Endothelial cell of umbilical vein (primary cell): Measurements from ENCODE around the gene GNB1. TPM values are rescaled to one million over a fixed set of nuclear protein-coding genes. Genes with fewer than 3 reads are reported as not detected.

Experiments used
- BruUV-seq: library from RNA; stranded (reverse); fragments of 400-500 nt; replicated peaks from 2 replicates; lab custom pipeline; 2021; lab: Mats Ljungman, UMichigan
- CTCF ChIA-PET: fragments of 300-600, 350-600 bp; sonication (Branson Sonifier 250); formaldehyde crosslinking; loops from one replicate; lab custom pipeline; 2021; ENCODE audit warnings: antibody characterized with exemption, inconsistent platforms; lab: Charles Lee
- POLR2A ChIA-PET: fragments of 300-600, 350-600 bp; sonication (Branson Sonifier 250); formaldehyde crosslinking; loops from one replicate; lab custom pipeline; 2021; ENCODE audit warnings: antibody characterized with exemption, inconsistent platforms; lab: Charles Lee
- DNase-seq: peaks from one replicate; pipeline ENCODE4 v3.0.0-alpha.2; 2011; ENCODE audit warnings: low read depth, low spot score
- FAIRE-seq: peaks from 2 replicates; lab custom pipeline; 2011; peaks lifted over from hg19 to GRCh38; lab: Jason Lieb, UNC
- H2AFZ ChIP-seq: 2 replicates; pipeline ENCODE4 v1.6.0; 2012; ENCODE audit warnings: low read depth, low read length, control low read depth, inconsistent platforms
- H3K27ac ChIP-seq: 2 replicates; pipeline ENCODE4 v1.5.1; 2011; ENCODE audit warnings: low read depth, mild to moderate bottlenecking, control low read depth, low read length, moderate library complexity; ENCODE audit not compliant: insufficient read depth
- H3K27me3 ChIP-seq, 2 experiments: 2 replicates each; pipeline versions ENCODE4 v1.6.0 to v1.6.1; 2011; ENCODE audit warnings: low read length in 2 of 2, mixed read lengths in 1 of 2; ENCODE audit not compliant: control insufficient read depth in 2 of 2, insufficient read depth in 2 of 2
- H3K36me3 ChIP-seq, 2 experiments: 2 replicates in 1 of 2; 3 replicates in 1 of 2; pipeline ENCODE4 v1.5.1; 2011; ENCODE audit warnings: low read length in 2 of 2, mild to moderate bottlenecking in 1 of 2, moderate library complexity in 1 of 2; ENCODE audit not compliant: control insufficient read depth in 2 of 2, insufficient read depth in 2 of 2; ENCODE audit errors: extremely low read depth in 1 of 2
- H3K4me1 ChIP-seq: 3 replicates; pipeline ENCODE4 v1.5.1; 2011; ENCODE audit warnings: mild to moderate bottlenecking, low read length; ENCODE audit not compliant: control insufficient read depth, insufficient read depth; ENCODE audit errors: extremely low read depth
- H3K4me2 ChIP-seq: 2 replicates; pipeline ENCODE4 v1.6.1; 2011; ENCODE audit warnings: low read length, control low read depth, mixed read lengths; ENCODE audit not compliant: insufficient read depth
- H3K4me3 ChIP-seq, 3 experiments: fragments of 200-600 bp in 1 of 3; sonication (generic), shearing (Covaris generic) in 1 of 3; replicated peaks in 1 of 3; 2 replicates each; pipeline ENCODE4 v1.5.1; 2011 to 2016; ENCODE audit warnings: control low read depth in 3 of 3, low read length in 3 of 3, mild to moderate bottlenecking in 2 of 3, inconsistent platforms in 1 of 3, low read depth in 1 of 3, moderate library complexity in 1 of 3; ENCODE audit not compliant: insufficient read depth in 1 of 3
- H3K79me2 ChIP-seq: 2 replicates; pipeline ENCODE4 v1.6.0; 2012; ENCODE audit warnings: low read length, inconsistent platforms; ENCODE audit not compliant: control insufficient read depth, insufficient read depth
- H3K9ac ChIP-seq: replicated peaks from 2 replicates; pipeline ENCODE3; 2011; ENCODE audit warnings: low read length, control low read depth; ENCODE audit not compliant: insufficient read depth; ENCODE audit errors: extremely low read depth
- H3K9me1 ChIP-seq: replicated peaks from 3 replicates; pipeline ENCODE4 v1.6.0; 2011; ENCODE audit warnings: mild to moderate bottlenecking, low read length; ENCODE audit not compliant: control insufficient read depth, insufficient read depth; ENCODE audit errors: extremely low read depth
- H3K9me3 ChIP-seq: replicated peaks from 2 replicates; pipeline ENCODE4 v1.5.1; 2012; ENCODE audit warnings: low read length, inconsistent platforms; ENCODE audit not compliant: control insufficient read depth, insufficient read depth
- H4K20me1 ChIP-seq: replicated peaks from 2 replicates; pipeline ENCODE3; 2011; ENCODE audit warnings: mild to moderate bottlenecking, low read length; ENCODE audit not compliant: control insufficient read depth, insufficient read depth; ENCODE audit errors: extremely low read depth
- EZH2 ChIP-seq: IDR thresholded peaks from 2 replicates; pipeline ENCODE4 v1.6.1; 2012; ENCODE audit warnings: borderline replicate concordance, low read depth, mild to moderate bottlenecking, moderate library complexity, low read length, inconsistent platforms; ENCODE audit not compliant: severe bottlenecking
- FOS ChIP-seq: IDR thresholded peaks from 2 replicates; pipeline ENCODE4 v1.6.1; 2011; ENCODE audit warnings: mild to moderate bottlenecking, low read length, moderate library complexity, borderline replicate concordance; ENCODE audit not compliant: insufficient read depth
- GATA2 ChIP-seq: IDR thresholded peaks from 2 replicates; pipeline ENCODE4 v1.7.0; 2011; ENCODE audit warnings: low read depth, mild to moderate bottlenecking, moderate library complexity, mixed read lengths, low read length; ENCODE audit not compliant: insufficient read length, insufficient read depth
- JUN ChIP-seq: IDR thresholded peaks from 2 replicates; pipeline ENCODE4 v1.6.1; 2011; ENCODE audit warnings: borderline replicate concordance, low read depth; ENCODE audit not compliant: insufficient read length, insufficient read depth
- MYC ChIP-seq: IDR thresholded peaks from one replicate; pipeline ENCODE4 v1.6.1; 2011; ENCODE audit warnings: mild to moderate bottlenecking, low read depth, low read length
- POLR2A ChIP-seq: IDR thresholded peaks from 2 replicates; pipeline ENCODE4 v1.6.1; 2012; ENCODE audit warnings: low read depth, mild to moderate bottlenecking, control low read depth, low read length
- POLR2AphosphoS5 ChIP-seq: IDR thresholded peaks from 2 replicates; pipeline ENCODE4 v1.6.1; 2012; ENCODE audit warnings: low read depth, mild to moderate bottlenecking, control low read depth, low read length, moderate library complexity; ENCODE audit not compliant: insufficient read depth
- dilution Hi-C: fragments of 300-500 bp; cut with MboI; formaldehyde crosslinking; loops from one replicate; pipeline ENCODE4 v1.15.0; 2019; ENCODE audit warnings: low sequenced_read_pairs; ENCODE audit not compliant: extremely low pct_ligation_motif_present
- intact Hi-C: fragments of 100-400 bp; cut with micrococcal nuclease; formaldehyde crosslinking; loops from one replicate; pipeline ENCODE4 v1.10.0; 2022
- polyA plus RNA-seq, 4 experiments: library from polyadenylated mRNA; depleted of rRNA in 3 of 4; stranded (reverse) in 3 of 4; unstranded in 1 of 4; fragments of >200 nt; gene quantifications; 2 replicates each; pipeline versions ENCODE4 v1.2.1 to v1.2.3, GENCODE V29; 2011 to 2012; ENCODE audit warnings: missing spikeins in 1 of 4
- total RNA-seq: library from RNA; stranded (reverse); gene quantifications from 2 replicates; pipeline ENCODE4 v1.2.3, GENCODE V29; 2021
- TF ChIP-seq, protein P1 (sequence below), 2 donors: IDR thresholded peaks; 1 replicate in 1 of 2; 2 replicates in 1 of 2; pipeline ENCODE4 v1.5.1; 2011; ENCODE audit warnings: low read length in 2 of 2, mild to moderate bottlenecking in 2 of 2, moderate library complexity in 2 of 2, control low read depth in 1 of 2, inconsistent platforms in 1 of 2, low read depth in 1 of 2; ENCODE audit not compliant: insufficient read depth in 1 of 2; ENCODE audit errors: extremely low read depth in 1 of 2
- TF ChIP-seq, protein P2 (sequence below): IDR thresholded peaks from 2 replicates; pipeline ENCODE4 v1.6.1; 2011; ENCODE audit not compliant: insufficient read depth, insufficient read length

GNB1 gene
- total and polyA plus RNA-seq, 2 donors (not counting 3 experiments of a cell fraction or from before 2014, with no cell fraction given) = 501 to 529 TPM

DNA sequence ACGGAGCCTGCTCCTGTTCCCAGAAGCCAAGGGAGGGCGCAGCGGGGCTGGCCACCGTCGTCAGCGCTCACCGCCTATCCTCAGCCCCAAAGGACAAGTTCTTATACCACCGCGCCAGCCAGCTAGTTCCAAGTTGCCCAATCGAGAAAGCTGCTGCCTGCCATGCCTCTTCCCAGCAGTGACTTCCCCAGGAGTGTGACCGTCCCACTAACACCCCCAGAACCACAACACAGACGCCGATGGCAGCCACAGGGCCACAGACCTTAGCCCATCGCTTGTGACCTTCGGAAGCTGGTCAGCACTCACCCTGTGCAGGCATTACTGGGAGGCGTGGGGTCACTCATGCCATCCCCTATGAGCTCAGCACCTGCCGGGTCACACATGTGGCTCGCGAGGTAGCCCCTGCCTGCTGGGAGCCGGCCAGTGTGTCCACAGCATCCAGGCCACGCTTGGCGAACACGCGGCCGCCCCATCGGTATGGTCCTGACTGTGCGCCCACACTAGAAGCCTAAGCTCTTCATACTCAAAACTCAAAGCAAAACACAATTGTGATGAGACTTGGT lies 132.7 kb downstream of the GNB1 start:
- H3K4me3 ChIP-seq = no peak overlapping the region
- no TSS peak for BruUV-seq
- no peak overlapping the region for H3K27ac ChIP-seq
- H3K9me3 ChIP-seq = no peaks in the 10 kb centered on the region
- no peak overlapping the region for H2AFZ ChIP-seq
- H3K79me2 ChIP-seq = peaks cover 8% of the 10 kb centered on the region
- no peaks in the 10 kb centered on the region for H3K27me3 ChIP-seq
- H3K9me1 ChIP-seq = no peaks in the 10 kb centered on the region
- no peak for TF ChIP-seq EZH2
- no peak for TF ChIP-seq JUN
- TF ChIP-seq, protein P1, sequence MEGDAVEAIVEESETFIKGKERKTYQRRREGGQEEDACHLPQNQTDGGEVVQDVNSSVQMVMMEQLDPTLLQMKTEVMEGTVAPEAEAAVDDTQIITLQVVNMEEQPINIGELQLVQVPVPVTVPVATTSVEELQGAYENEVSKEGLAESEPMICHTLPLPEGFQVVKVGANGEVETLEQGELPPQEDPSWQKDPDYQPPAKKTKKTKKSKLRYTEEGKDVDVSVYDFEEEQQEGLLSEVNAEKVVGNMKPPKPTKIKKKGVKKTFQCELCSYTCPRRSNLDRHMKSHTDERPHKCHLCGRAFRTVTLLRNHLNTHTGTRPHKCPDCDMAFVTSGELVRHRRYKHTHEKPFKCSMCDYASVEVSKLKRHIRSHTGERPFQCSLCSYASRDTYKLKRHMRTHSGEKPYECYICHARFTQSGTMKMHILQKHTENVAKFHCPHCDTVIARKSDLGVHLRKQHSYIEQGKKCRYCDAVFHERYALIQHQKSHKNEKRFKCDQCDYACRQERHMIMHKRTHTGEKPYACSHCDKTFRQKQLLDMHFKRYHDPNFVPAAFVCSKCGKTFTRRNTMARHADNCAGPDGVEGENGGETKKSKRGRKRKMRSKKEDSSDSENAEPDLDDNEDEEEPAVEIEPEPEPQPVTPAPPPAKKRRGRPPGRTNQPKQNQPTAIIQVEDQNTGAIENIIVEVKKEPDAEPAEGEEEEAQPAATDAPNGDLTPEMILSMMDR (IDR thresholded peaks at IDR 0.05; ENCODE audit: extremely low read depth in 1 of 2, insufficient read depth in 1 of 2, low read depth in 1 of 2, low read length in 2 of 2) = no peak
- no peak for TF ChIP-seq FOS
- TF ChIP-seq POLR2AphosphoS5 = no peak
- TF ChIP-seq POLR2A = no peak
- TF ChIP-seq GATA2 = no peak
- no peak for TF ChIP-seq MYC
- TF ChIP-seq, protein P2, sequence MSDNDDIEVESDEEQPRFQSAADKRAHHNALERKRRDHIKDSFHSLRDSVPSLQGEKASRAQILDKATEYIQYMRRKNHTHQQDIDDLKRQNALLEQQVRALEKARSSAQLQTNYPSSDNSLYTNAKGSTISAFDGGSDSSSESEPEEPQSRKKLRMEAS = no peak
- dilution Hi-C loops (no loop called here), intact Hi-C loops (no loop called here)
- H3K4me2 ChIP-seq = no peak overlapping the region
- H3K4me1 ChIP-seq = no peaks in the 10 kb centered on the region
- DNase-seq = no peak
- no peak for FAIRE-seq
- ChIA-PET CTCF (interaction anchor here (1.5 to 1.8 kb wide), 2 partner anchors 11 to 148 kb away, joined by 4 to 5 read pairs; no protein-coding TSS in a partner anchor), POLR2A (no interaction called here)
- H3K36me3 ChIP-seq = peaks cover 4 to 47% of the 10 kb centered on the region in 2 experiments
- no peaks in the 10 kb centered on the region for H4K20me1 ChIP-seq
- H3K9ac ChIP-seq = no peak overlapping the region
